Panc1 (cell line): ENCODE results near the gene ST7L. TPM values are rescaled to one million over a fixed set of nuclear protein-coding genes. Genes with fewer than 3 reads are reported as not detected.

Source experiments
- ATAC-seq: fragments of 200-7000 bp; cut with Tn5 transposase; 2 replicates; pipeline ENCODE4 v1.9.1; 2020; ENCODE audit warnings: mild to moderate bottlenecking, moderate library complexity
- BruUV-seq: library from RNA; stranded (reverse); fragments of 400-500 nt; replicated peaks from 2 replicates; lab custom pipeline; 2021; lab: Mats Ljungman, UMichigan
- CTCF ChIA-PET: fragments of 300-600 bp; sonication (Branson Sonifier 250); formaldehyde crosslinking; loops from one replicate; lab custom pipeline; 2022; ENCODE audit warnings: antibody characterized with exemption; lab: Charles Lee
- POLR2A ChIA-PET: fragments of 300-600 bp; sonication (Branson Sonifier 250); formaldehyde crosslinking; loops from one replicate; lab custom pipeline; 2022; ENCODE audit warnings: antibody characterized with exemption; lab: Charles Lee
- DNase-seq: peaks from one replicate; pipeline ENCODE4 v3.0.0-alpha.2; 2010; ENCODE audit warnings: low read depth, low spot score
- H3K27ac ChIP-seq: 2 replicates; pipeline ENCODE4 v1.5.1; 2011; ENCODE audit warnings: mild to moderate bottlenecking, low read length, inconsistent platforms
- H3K27me3 ChIP-seq: fragments of 200-500 bp; sonication (Bioruptor generic); 2 replicates; pipeline ENCODE4 v1.6.0; 2014; ENCODE audit warnings: low read length, inconsistent platforms; ENCODE audit not compliant: control insufficient read depth, insufficient read depth
- H3K36me3 ChIP-seq: fragments of 200-500 bp; sonication (Bioruptor generic); 2 replicates; pipeline ENCODE4 v1.5.1; 2014; ENCODE audit warnings: inconsistent platforms, mild to moderate bottlenecking, low read length, moderate library complexity; ENCODE audit not compliant: control insufficient read depth, insufficient read depth
- H3K4me1 ChIP-seq: 2 replicates; pipeline ENCODE4 v1.5.1; 2011; ENCODE audit warnings: inconsistent platforms, mild to moderate bottlenecking, low read length, moderate library complexity; ENCODE audit not compliant: control insufficient read depth, insufficient read depth
- H3K4me3 ChIP-seq, 2 experiments: 2 replicates each; pipeline ENCODE4 v1.5.1; 2011 to 2012; ENCODE audit warnings: low read depth in 2 of 2, low read length in 2 of 2, mild to moderate bottlenecking in 2 of 2, inconsistent platforms in 1 of 2, moderate library complexity in 1 of 2
- H3K9me3 ChIP-seq: fragments of 200-500 bp; sonication (Bioruptor generic); 2 replicates; pipeline ENCODE4 v1.5.1; 2014; ENCODE audit warnings: low read depth, mild to moderate bottlenecking, inconsistent platforms, low read length, moderate library complexity; ENCODE audit not compliant: control insufficient read depth, insufficient read depth
- POLR2AphosphoS5 ChIP-seq: IDR thresholded peaks from 2 replicates; pipeline ENCODE4 v1.6.1; 2012; ENCODE audit warnings: mild to moderate bottlenecking, low read depth, low read length, moderate library complexity
- REST ChIP-seq, 2 experiments: IDR thresholded peaks; 2 replicates each; pipeline ENCODE4 v1.6.1; 2011 to 2012; ENCODE audit warnings: low read depth in 2 of 2, control low read depth in 1 of 2, low read length in 1 of 2, mild to moderate bottlenecking in 1 of 2, moderate library complexity in 1 of 2; ENCODE audit not compliant: insufficient read depth in 1 of 2
- SIN3A ChIP-seq: IDR thresholded peaks from 2 replicates; pipeline ENCODE4 v1.6.1; 2012; ENCODE audit warnings: low read depth, mild to moderate bottlenecking, low read length, moderate library complexity, borderline replicate concordance; ENCODE audit not compliant: insufficient read depth
- TCF7L2 ChIP-seq: IDR thresholded peaks from 2 replicates; pipeline ENCODE4 v1.6.1; 2011; ENCODE audit warnings: mild to moderate bottlenecking, low read depth, low read length, inconsistent platforms
- in situ Hi-C: cut with HindIII; loops from 2 replicates; pipeline ENCODE4 v1.10.0; 2016; ENCODE audit warnings: low sequenced_read_pairs, low pct_unique_long_range_greater_than_20kb
- intact Hi-C: fragments of 100-400 bp; cut with micrococcal nuclease; formaldehyde crosslinking; loops from one replicate; pipeline ENCODE4 v1.10.0; 2022; ENCODE audit not compliant: unreplicated experiment
- total RNA-seq: library from RNA; stranded (reverse); gene quantifications from one replicate; pipeline ENCODE4 v1.2.1, GENCODE V29; 2021; ENCODE audit not compliant: unreplicated experiment
- TF ChIP-seq, protein P1 (sequence below): fragments of 450-650 bp; IDR thresholded peaks from 2 replicates; pipeline ENCODE4 v1.5.1; 2017; ENCODE audit warnings: mild to moderate bottlenecking

The ST7L gene
- total RNA-seq, 1 experiment from 2014 or later: 13.4 TPM

DNA sequence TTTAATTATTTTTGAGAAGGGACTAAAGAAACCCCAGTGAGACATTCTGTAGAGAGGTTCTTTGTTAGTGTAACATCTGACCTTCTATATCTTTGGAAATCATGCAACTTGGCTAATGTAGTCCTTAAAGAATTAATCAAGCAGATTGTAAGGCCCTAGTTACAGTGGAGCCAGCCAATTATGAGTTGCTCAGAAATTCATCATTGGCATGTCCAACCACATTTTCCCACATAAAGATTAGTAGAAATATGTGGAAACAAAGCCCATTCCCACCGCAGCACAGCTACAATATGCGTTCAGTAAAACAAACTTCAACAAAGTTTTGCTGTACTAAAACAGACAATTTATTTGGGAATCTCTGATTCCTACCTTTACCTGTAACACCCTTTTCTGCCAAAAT, 82.4 kb downstream of the ST7L start:
- Histone ChIP-seq H3K36me3 (peaks cover 2% of the 10 kb centered on the region; the same call in 1 of the 2 replicates), H3K9me3 (no peaks in the 10 kb centered on the region), H3K4me1 (no peaks in the 10 kb centered on the region), H3K4me3 (no peak overlapping the region), H3K27ac (no peak overlapping the region), H3K27me3 (no peaks in the 10 kb centered on the region)
- in situ Hi-C loops: no loop called here
- DNase-seq (no peak), ATAC-seq (no peak)
- no TSS peak for BruUV-seq
- POLR2A ChIA-PET: no interaction called here
- CTCF ChIA-PET: no interaction called here
- intact Hi-C loops: no loop called here
- TF ChIP-seq, protein P1, sequence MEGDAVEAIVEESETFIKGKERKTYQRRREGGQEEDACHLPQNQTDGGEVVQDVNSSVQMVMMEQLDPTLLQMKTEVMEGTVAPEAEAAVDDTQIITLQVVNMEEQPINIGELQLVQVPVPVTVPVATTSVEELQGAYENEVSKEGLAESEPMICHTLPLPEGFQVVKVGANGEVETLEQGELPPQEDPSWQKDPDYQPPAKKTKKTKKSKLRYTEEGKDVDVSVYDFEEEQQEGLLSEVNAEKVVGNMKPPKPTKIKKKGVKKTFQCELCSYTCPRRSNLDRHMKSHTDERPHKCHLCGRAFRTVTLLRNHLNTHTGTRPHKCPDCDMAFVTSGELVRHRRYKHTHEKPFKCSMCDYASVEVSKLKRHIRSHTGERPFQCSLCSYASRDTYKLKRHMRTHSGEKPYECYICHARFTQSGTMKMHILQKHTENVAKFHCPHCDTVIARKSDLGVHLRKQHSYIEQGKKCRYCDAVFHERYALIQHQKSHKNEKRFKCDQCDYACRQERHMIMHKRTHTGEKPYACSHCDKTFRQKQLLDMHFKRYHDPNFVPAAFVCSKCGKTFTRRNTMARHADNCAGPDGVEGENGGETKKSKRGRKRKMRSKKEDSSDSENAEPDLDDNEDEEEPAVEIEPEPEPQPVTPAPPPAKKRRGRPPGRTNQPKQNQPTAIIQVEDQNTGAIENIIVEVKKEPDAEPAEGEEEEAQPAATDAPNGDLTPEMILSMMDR: no peak
- no peak for TF ChIP-seq SIN3A
- no peak for TF ChIP-seq TCF7L2
- no peak for TF ChIP-seq REST (IDR thresholded peaks at IDR 0.05; ENCODE audit: insufficient read depth in 1 of 2, low read depth in 2 of 2, low read length in 1 of 2)

DNA sequence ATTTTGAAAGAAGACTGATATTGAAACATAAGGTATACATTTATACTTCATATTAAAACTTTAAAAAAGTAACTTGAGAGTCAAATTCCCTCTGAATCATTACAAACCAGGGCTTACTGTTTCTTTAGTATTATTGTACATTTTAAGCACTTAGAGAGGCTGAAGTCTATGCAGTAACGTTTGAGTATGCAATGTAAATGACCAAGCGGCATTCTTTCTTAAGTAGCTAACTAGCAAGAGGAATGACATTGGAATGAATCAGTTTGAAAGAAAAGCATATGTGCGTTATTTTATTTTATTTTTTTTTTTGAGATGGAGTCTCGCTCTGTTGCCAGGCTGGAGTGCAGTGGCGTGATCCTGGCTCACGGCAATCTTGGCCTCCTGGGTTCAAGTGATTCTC, 85.9 kb downstream of the ST7L start:
- Histone ChIP-seq H3K4me3 (no peak overlapping the region), H3K27me3 (no peaks in the 10 kb centered on the region), H3K4me1 (no peaks in the 10 kb centered on the region), H3K27ac (no peak overlapping the region), H3K36me3 (no peaks in the 10 kb centered on the region; the same call in 1 of the 2 replicates), H3K9me3 (no peaks in the 10 kb centered on the region)
- intact Hi-C loops: no loop called here
- ChIA-PET POLR2A (no interaction called here), CTCF (interaction anchor here (0.9 kb wide), 1 partner anchor 10 kb away, joined by 3 read pairs; no protein-coding TSS in a partner anchor)
- DNase-seq: no peak
- no peak for ATAC-seq
- no peak for TF ChIP-seq SIN3A
- no peak for TF ChIP-seq REST (IDR thresholded peaks at IDR 0.05; ENCODE audit: insufficient read depth in 1 of 2, low read depth in 2 of 2, low read length in 1 of 2)
- TF ChIP-seq POLR2AphosphoS5: no peak
- TF ChIP-seq TCF7L2: no peak
- TF ChIP-seq, protein P1: no peak
- in situ Hi-C loops: no loop called here
- BruUV-seq: no TSS peak
